ENCODE data around the gene ZNF512. TPM values are rescaled to one million over a fixed set of nuclear protein-coding genes. Genes with fewer than 3 reads are reported as not detected.

The ZNF512 gene
- polyA plus RNA-seq, 1 of the 3 experiments (the other 2 are of a cell fraction), result 22.3 TPM

GRCh38 chr2:27581417-27582128, 1.3 kb upstream of the ZNF512 start (continued):
- TF ChIP-seq CTCF (IDR thresholded peaks at IDR 0.05) (no peak), NFIC (IDR thresholded peaks at IDR 0.05; ENCODE audit: borderline replicate concordance) (no peak), RAD21 (IDR thresholded peaks at IDR 0.05; ENCODE audit: low read length) (no peak), POLR2AphosphoS5 (IDR thresholded peaks at IDR 0.05; ENCODE audit: low read depth, low read length) (no peak), IRF3 (IDR thresholded peaks at IDR 0.05; ENCODE audit: low read depth, low read length) (no peak)

GRCh38 chr2:27582129-27582694, 630 bp upstream of the ZNF512 start:
- WGBS (ENCODE audit: low lambda C conversion rate), result 93% methylated on average over 12 of the region's 16 CpGs
- no peak for TF ChIP-seq SMC3 (IDR thresholded peaks at IDR 0.05; ENCODE audit: low read depth, low read length)
- TF ChIP-seq USF2 (IDR thresholded peaks at IDR 0.05; ENCODE audit: borderline replicate concordance, low read depth, low read length), result no peak
- TF ChIP-seq EP300 (IDR thresholded peaks at IDR 0.05; ENCODE audit: borderline replicate concordance in 1 of 2, low read depth in 1 of 2, low read length in 1 of 2), result no peak
- no peak for TF ChIP-seq MXI1 (IDR thresholded peaks at IDR 0.05; ENCODE audit: low read depth, low read length)
- no peak for TF ChIP-seq NRF1 (IDR thresholded peaks at IDR 0.05; ENCODE audit: low read depth, low read length)
- TF ChIP-seq ELF1 (IDR thresholded peaks at IDR 0.05), result no peak
- TF ChIP-seq NFIC (IDR thresholded peaks at IDR 0.05; ENCODE audit: borderline replicate concordance), result no peak
- Histone ChIP-seq H3K27ac (ENCODE audit: low read depth in 2 of 2, low read length in 1 of 2) (peak overlapping the region; percentile 54 to 71), H2AFZ (ENCODE audit: low read depth) (peak overlapping the region; percentile 96), H3K36me3 (replicated peaks in 1 of 2; ENCODE audit: control insufficient read depth in 1 of 2, insufficient read depth in 2 of 2, low read length in 1 of 2) (no peaks in the 10 kb centered on the region), H3K79me2 (ENCODE audit: insufficient read depth) (peaks cover 42% of the 10 kb centered on the region), H3K27me3 (ENCODE audit: insufficient read depth) (no peaks in the 10 kb centered on the region), H3K9ac (peak overlapping the region; percentile 73; the same call in 1 of the 2 replicates), H3K9me3 (no peaks in the 10 kb centered on the region), H3K4me3 (ENCODE audit: low read depth in 2 of 2, low read length in 1 of 2) (peak overlapping the region; percentile 89), H3K9me2 (no peaks in the 10 kb centered on the region), H3K4me2 (peak overlapping the region; percentile 94), H3K4me1 (ENCODE audit: control insufficient read depth in 1 of 2, insufficient read depth in 2 of 2, low read depth in 1 of 2, low read length in 1 of 2) (peaks cover 0 to 17% of the 10 kb centered on the region in 2 experiments; a peak in 2 of 4 replicates), H4K20me1 (ENCODE audit: insufficient read depth) (peaks cover 24% of the 10 kb centered on the region), H3F3A (replicated peaks; ENCODE audit: insufficient read depth) (no peaks in the 10 kb centered on the region)
- ChIA-PET CTCF (interaction anchor here (0.8 to 1.3 kb wide), 2 partner anchors 8 to 101 kb away, joined by 4 to 5 read pairs; no protein-coding TSS in a partner anchor), POLR2A (interaction anchor here (0.9 to 1.2 kb wide), 6 partner anchors 18 to 173 kb away, joined by 3 to 6 read pairs (median 4); partner anchors contain the start of genes CCDC121, GPN1, NRBP1 and PPM1G)
- no peak for DNase-seq
